ENCODE measurements around the gene UROD.

- TF ChIP-seq, protein P1, sequence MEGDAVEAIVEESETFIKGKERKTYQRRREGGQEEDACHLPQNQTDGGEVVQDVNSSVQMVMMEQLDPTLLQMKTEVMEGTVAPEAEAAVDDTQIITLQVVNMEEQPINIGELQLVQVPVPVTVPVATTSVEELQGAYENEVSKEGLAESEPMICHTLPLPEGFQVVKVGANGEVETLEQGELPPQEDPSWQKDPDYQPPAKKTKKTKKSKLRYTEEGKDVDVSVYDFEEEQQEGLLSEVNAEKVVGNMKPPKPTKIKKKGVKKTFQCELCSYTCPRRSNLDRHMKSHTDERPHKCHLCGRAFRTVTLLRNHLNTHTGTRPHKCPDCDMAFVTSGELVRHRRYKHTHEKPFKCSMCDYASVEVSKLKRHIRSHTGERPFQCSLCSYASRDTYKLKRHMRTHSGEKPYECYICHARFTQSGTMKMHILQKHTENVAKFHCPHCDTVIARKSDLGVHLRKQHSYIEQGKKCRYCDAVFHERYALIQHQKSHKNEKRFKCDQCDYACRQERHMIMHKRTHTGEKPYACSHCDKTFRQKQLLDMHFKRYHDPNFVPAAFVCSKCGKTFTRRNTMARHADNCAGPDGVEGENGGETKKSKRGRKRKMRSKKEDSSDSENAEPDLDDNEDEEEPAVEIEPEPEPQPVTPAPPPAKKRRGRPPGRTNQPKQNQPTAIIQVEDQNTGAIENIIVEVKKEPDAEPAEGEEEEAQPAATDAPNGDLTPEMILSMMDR (conservative IDR thresholded peaks at IDR 0.05; ENCODE audit: low read depth, low read length) = no peak
- no peak for TF ChIP-seq EZH2 (IDR thresholded peaks at IDR 0.05; ENCODE audit: borderline replicate concordance, low read depth, low read length, poor library complexity, severe bottlenecking)
These were observed 25.4 kb downstream of the UROD start for GRCh38 chr1:45037456-45037855.

Measured in A673 (cell line).